Skeletal muscle satellite cell (primary cell): ENCODE results near the gene ENTPD7.
A peak's percentile ranks its signal among the peaks of the same experiment; 100 is the strongest.

Experiments
- H3K27me3 ChIP-seq: 2 replicates; pipeline ENCODE4 v1.7.0; 2013; ENCODE audit warnings: low read length; ENCODE audit not compliant: control insufficient read depth, insufficient read depth
- H3K36me3 ChIP-seq: 2 replicates; pipeline ENCODE4 v1.7.0; 2013; ENCODE audit warnings: mild to moderate bottlenecking, control low read depth, low read length; ENCODE audit not compliant: insufficient read depth
- H3K4me1 ChIP-seq: 2 replicates; pipeline ENCODE4 v1.7.0; 2013; ENCODE audit warnings: low read length; ENCODE audit not compliant: control insufficient read depth, insufficient read depth
- H3K4me2 ChIP-seq: 2 replicates; pipeline ENCODE4 v1.7.0; 2013; ENCODE audit warnings: mild to moderate bottlenecking, low read length
- H3K4me3 ChIP-seq: 2 replicates; pipeline ENCODE4 v1.7.0; 2013; ENCODE audit warnings: low read length
- H3K9ac ChIP-seq: 2 replicates; pipeline ENCODE4 v1.7.0; 2013; ENCODE audit warnings: mild to moderate bottlenecking, low read depth, low read length, moderate library complexity
- H3K9me3 ChIP-seq: replicated peaks from 2 replicates; pipeline ENCODE4 v1.7.0; 2013; ENCODE audit warnings: mild to moderate bottlenecking, control low read depth, low read length

ENTPD7 gene

GRCh38 chr10:99672884-99673283, 13.6 kb downstream of the ENTPD7 start:
- H3K4me2 ChIP-seq: no peak overlapping the region
- peaks cover 8% of the 10 kb centered on the region for H3K4me1 ChIP-seq
- H3K27me3 ChIP-seq: no peaks in the 10 kb centered on the region
- H3K9ac ChIP-seq: no peak overlapping the region
- H3K9me3 ChIP-seq: no peaks in the 10 kb centered on the region
- H3K4me3 ChIP-seq: no peak overlapping the region
- peaks cover 33% of the 10 kb centered on the region for H3K36me3 ChIP-seq

GRCh38 chr10:99673492-99673891, 14.2 kb downstream of the ENTPD7 start:
- Histone ChIP-seq H3K9me3 (no peaks in the 10 kb centered on the region), H3K4me2 (no peak overlapping the region), H3K4me1 (peaks cover 8% of the 10 kb centered on the region), H3K4me3 (no peak overlapping the region), H3K36me3 (peaks cover 30% of the 10 kb centered on the region), H3K9ac (no peak overlapping the region), H3K27me3 (no peaks in the 10 kb centered on the region)

GRCh38 chr10:99674762-99675161, 15.5 kb downstream of the ENTPD7 start:
- Histone ChIP-seq H3K4me1 (peaks cover 8% of the 10 kb centered on the region), H3K36me3 (peaks cover 38% of the 10 kb centered on the region), H3K9ac (no peak overlapping the region), H3K27me3 (no peaks in the 10 kb centered on the region), H3K4me3 (no peak overlapping the region), H3K9me3 (no peaks in the 10 kb centered on the region), H3K4me2 (no peak overlapping the region)

GRCh38 chr10:99676426-99676825, 17.1 kb downstream of the ENTPD7 start:
- Histone ChIP-seq H3K4me3 (no peak overlapping the region), H3K27me3 (no peaks in the 10 kb centered on the region), H3K4me2 (no peak overlapping the region), H3K36me3 (peaks cover 40% of the 10 kb centered on the region), H3K9me3 (no peaks in the 10 kb centered on the region), H3K4me1 (peaks cover 11% of the 10 kb centered on the region), H3K9ac (no peak overlapping the region)

GRCh38 chr10:99676895-99677294, 17.6 kb downstream of the ENTPD7 start:
- no peaks in the 10 kb centered on the region for H3K9me3 ChIP-seq
- no peaks in the 10 kb centered on the region for H3K27me3 ChIP-seq
- H3K4me3 ChIP-seq: no peak overlapping the region
- no peak overlapping the region for H3K9ac ChIP-seq
- peaks cover 15% of the 10 kb centered on the region for H3K4me1 ChIP-seq
- H3K36me3 ChIP-seq: peaks cover 38% of the 10 kb centered on the region
- no peak overlapping the region for H3K4me2 ChIP-seq

GRCh38 chr10:99678921-99679320, 19.6 kb downstream of the ENTPD7 start:
- H3K9ac ChIP-seq: no peak overlapping the region
- H3K36me3 ChIP-seq: peaks cover 40% of the 10 kb centered on the region
- H3K4me3 ChIP-seq: no peak overlapping the region
- no peaks in the 10 kb centered on the region for H3K9me3 ChIP-seq
- no peaks in the 10 kb centered on the region for H3K27me3 ChIP-seq
- peaks cover 16% of the 10 kb centered on the region for H3K4me1 ChIP-seq
- no peak overlapping the region for H3K4me2 ChIP-seq

- Histone ChIP-seq H3K4me2 (no peak overlapping the region), H3K4me3 (no peak overlapping the region), H3K36me3 (peaks cover 44% of the 10 kb centered on the region), H3K9me3 (no peaks in the 10 kb centered on the region), H3K9ac (no peak overlapping the region), H3K27me3 (no peaks in the 10 kb centered on the region), H3K4me1 (peaks cover 12% of the 10 kb centered on the region)
Measured at GRCh38 chr10:99681553-99681952, 22.2 kb downstream of the ENTPD7 start.

- H3K4me2 ChIP-seq: no peak overlapping the region
- peaks cover 7% of the 10 kb centered on the region for H3K4me1 ChIP-seq
- no peaks in the 10 kb centered on the region for H3K27me3 ChIP-seq
- H3K36me3 ChIP-seq: peaks cover 44% of the 10 kb centered on the region
- no peaks in the 10 kb centered on the region for H3K9me3 ChIP-seq
- no peak overlapping the region for H3K9ac ChIP-seq
- no peak overlapping the region for H3K4me3 ChIP-seq
Measured at GRCh38 chr10:99682032-99682431, 22.7 kb downstream of the ENTPD7 start.

GRCh38 chr10:99682752-99683151, 23.4 kb downstream of the ENTPD7 start:
- no peak overlapping the region for H3K4me2 ChIP-seq
- no peaks in the 10 kb centered on the region for H3K27me3 ChIP-seq
- H3K4me3 ChIP-seq: no peak overlapping the region
- peaks cover 48% of the 10 kb centered on the region for H3K36me3 ChIP-seq
- H3K4me1 ChIP-seq: peaks cover 7% of the 10 kb centered on the region
- H3K9ac ChIP-seq: no peak overlapping the region
- no peaks in the 10 kb centered on the region for H3K9me3 ChIP-seq

GRCh38 chr10:99685597-99685967, 26.3 kb downstream of the ENTPD7 start:
- H3K4me3 ChIP-seq: no peak overlapping the region
- H3K4me1 ChIP-seq: peaks cover 19% of the 10 kb centered on the region
- H3K9me3 ChIP-seq: no peaks in the 10 kb centered on the region

GRCh38 chr10:99689461-99689860, 30.2 kb downstream of the ENTPD7 start:
- no peak overlapping the region for H3K9ac ChIP-seq
- H3K36me3 ChIP-seq: peaks cover 58% of the 10 kb centered on the region
- no peak overlapping the region for H3K4me3 ChIP-seq
- peaks cover 25% of the 10 kb centered on the region for H3K4me1 ChIP-seq
- no peaks in the 10 kb centered on the region for H3K27me3 ChIP-seq
- no peaks in the 10 kb centered on the region for H3K9me3 ChIP-seq
- no peak overlapping the region for H3K4me2 ChIP-seq

More at GRCh38 chr10:99685597-99685967, 26.3 kb downstream of the ENTPD7 start:
- Histone ChIP-seq H3K36me3 (peaks cover 45% of the 10 kb centered on the region), H3K9ac (no peak overlapping the region), H3K4me2 (no peak overlapping the region), H3K27me3 (no peaks in the 10 kb centered on the region)

GRCh38 chr10:99693933-99694583, 34.7 kb downstream of the ENTPD7 start:
- Histone ChIP-seq H3K9me3 (no peaks in the 10 kb centered on the region), H3K27me3 (no peaks in the 10 kb centered on the region), H3K36me3 (peaks cover 68% of the 10 kb centered on the region), H3K9ac (peak overlapping the region; percentile 61), H3K4me3 (no peak overlapping the region), H3K4me2 (peak overlapping the region; percentile 48), H3K4me1 (peaks cover 33% of the 10 kb centered on the region)
